Measurements from ENCODE around the gene CD200.
A peak's percentile ranks its signal among the peaks of the same experiment; 100 is the strongest.

The CD200 gene

DNA sequence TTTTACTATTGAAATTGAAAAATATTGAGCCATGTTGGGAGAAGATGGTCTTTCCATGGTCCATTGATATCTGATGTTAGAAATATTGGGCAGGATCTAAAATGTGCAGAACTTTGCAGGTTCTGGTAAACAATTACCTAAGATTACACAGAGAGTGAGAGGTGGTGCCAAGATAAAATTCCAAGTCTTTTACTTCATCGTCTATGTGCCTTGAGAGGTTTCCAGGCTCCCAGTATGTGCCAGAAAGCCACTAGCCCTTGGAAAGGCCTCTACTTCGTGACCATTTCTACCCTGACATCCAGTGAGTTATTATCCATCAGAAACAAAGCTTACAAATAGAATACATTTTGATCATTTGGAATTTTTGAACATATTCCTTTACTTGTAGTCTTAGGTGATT lies 27.6 kb downstream of the CD200 start:
- no peak for DNase-seq (ENCODE audit: low read depth)

DNA sequence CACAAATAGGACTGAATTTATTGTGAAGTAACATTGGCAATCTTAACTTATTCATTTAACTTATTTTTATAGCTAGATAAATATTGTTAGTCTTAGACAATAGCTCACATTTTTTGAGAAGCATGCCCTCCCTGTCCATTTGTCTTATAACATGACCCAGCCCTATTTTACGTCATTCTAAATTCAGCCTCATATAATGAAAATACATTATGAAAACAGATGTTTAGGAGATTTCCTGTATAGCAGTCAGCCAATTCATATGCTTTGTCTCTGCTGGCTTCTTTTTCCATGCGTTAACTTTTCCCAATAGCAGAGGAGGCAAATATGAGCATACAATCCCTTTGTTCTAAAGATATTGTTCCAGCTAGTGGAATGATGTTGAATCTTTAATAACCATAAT lies 29.3 kb downstream of the CD200 start:
- no peak for DNase-seq (ENCODE audit: low read depth)

DNA sequence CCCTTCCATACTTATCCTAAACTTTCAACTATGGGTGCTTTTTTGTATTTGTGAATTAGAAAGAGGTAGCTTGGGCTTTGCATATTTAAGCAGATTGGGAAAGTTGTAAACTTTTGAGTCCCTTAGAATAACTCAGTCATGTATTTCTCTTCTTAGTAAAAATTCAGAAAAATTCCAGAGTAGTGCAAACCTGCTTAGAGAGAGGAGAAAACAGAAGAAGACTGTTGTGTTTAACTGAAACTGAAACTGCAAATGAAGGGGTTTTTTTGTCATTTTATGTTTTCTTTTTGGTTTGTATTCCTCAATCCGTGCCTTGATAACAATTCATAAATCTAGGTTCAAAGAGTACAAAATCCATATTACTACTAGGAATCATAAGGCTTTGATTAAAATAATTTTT lies 31.3 kb downstream of the CD200 start:
- DNase-seq (ENCODE audit: low read depth) = no peak

DNA sequence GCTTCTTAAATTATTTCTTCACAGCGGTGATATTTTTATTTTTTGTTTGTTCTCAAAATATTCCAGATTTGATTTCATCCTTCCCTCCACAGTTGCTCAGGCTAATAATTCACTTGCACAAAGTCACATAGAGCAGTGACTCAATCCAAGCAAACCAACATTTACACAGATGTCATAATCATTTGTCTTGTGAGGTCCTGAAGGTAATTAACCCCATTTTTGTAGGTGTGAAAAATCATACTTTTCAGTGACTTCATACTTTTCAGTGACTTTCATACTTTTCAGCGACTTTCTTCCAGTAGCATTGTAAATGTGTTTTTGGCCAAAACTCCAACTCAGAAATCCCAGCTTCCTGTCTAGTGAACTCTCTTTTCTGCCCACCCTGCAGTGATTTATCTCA lies 32.1 kb downstream of the CD200 start:
- DNase-seq (ENCODE audit: low read depth) = no peak

DNA sequence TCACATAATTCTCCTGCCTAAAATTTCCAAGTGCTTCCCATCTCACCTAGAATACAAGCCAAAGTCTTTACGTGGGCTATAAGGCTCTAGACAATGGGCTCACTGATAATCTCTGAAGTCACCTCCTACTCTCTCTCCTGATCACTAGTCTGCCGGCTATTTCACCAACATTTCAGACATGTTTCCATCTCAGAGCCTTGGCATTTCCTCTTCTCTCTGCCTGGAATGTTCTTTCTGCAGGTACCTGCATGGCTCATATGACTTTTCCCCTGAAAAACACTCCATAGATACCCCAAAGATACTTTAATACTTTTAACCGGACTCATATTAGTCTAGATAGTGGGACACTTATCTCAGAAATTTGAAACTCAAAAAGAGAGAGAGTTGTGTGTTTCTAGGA lies 32.7 kb downstream of the CD200 start:
- no peak for DNase-seq (ENCODE audit: low read depth)

DNA sequence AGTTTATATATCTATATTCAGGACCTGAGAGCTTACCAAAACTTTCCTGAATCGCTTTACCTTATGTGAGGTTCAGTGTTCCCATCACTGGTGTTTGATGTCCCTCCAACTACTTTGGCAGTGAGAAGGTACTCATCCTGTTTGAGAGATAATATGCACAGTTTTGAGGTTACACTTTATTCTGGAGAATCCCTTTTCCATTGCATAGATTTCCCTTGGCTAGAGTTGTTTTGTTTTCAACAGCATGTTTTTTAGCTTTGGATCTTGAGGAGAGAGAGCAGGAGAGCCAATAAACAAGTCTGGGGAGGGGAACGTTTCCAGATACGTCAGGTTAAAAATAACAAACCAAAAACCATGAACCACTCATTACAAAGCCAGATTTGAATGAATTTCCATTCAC lies 33.6 kb downstream of the CD200 start:
- no peak for DNase-seq (ENCODE audit: low read depth)

DNA sequence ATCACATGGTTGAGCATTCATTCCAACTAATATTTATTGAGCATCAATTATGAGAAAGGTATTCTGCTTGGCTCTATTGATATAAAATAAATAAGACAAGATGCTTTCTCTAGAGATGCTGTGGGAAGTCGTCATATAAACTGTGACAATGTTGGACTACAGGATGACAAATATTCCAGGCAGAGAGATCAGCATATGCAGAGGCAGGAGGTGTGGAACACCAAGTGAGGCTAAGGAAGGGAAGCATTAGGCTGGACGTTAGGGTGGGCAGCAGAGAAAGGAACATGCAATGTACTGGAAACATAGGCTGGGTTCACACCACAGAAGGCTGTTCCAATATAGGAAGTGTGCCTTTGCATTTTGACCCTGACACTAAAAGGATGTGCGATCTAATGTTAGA lies 38.6 kb downstream of the CD200 start:
- no peak for DNase-seq (ENCODE audit: low read depth)

DNA sequence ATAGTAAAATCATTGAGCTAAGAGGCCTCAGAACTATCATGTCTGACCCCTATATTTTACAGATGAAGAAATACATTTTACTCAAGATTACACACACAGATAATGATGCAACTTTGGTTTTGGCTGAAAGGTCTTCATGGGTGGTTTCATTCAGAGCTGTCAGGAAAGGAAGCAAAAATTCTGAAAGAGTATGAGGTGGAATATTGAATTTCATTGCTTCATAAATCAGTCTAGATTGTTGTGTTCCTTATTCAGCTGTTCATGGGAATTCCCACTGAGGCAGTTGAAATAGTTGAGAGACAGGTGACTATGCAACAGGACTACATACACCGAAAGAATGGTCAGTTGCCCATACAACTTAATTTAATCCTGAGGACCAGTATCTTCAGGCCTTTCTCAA lies 39.4 kb downstream of the CD200 start:
- DNase-seq (ENCODE audit: low read depth) = peak; percentile 14

DNA sequence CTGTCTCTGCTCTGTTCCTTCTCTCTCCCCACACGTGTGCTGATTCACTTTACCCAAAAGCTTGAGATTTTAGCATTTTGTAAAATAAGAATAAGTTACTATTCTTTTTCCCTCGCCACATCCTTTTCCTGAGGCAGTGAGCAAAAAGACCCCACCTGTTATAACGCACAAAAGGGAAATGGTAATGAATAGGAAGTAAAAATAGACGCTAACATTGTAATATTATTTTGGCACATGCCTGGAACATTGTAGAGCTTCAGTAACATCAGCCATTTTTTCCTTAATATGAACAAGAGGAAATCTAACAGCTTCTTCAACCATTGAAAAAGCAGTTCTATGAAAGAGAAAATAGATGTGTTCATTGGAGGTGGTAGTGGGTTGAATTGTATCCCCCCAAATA lies 40.5 kb downstream of the CD200 start:
- no peak for DNase-seq (ENCODE audit: low read depth)

DNA sequence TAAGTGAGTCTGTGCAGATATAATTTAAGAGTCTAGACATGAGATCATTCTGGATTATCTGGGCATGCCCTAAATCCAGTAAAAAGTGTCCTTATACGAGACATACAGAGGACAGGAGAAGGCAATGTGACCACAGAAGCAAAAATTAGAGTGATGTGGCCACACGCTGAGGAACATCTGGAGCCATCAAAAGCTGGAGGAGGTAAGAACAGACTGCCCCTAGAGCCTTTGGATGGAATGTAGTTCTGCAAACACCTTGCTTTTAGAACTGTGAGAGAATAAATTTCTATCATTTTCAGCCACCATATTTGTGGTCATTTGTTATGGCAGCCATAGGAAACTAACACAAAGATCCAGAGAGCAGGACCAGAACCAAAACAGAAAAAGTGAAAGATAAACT lies 41.0 kb downstream of the CD200 start:
- DNase-seq (ENCODE audit: low read depth) = no peak

DNA sequence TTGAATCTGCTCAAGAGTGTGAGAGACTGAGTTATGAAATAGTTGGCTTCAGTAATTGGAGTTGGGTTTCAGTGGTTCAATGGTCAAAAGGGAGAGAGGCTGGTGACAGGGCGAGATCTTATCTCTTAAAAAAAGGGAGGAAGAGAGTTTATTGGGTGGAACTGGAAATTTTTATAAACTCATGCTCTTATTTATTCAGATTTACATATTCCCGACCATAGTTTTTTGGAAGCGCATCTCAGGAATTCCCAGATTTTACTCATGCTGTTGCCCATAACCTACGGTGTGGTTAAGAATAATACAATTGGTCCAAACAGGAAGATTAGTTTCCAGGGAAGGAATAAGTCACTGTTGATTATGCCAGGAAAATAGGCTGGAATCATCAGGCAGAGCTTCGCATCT lies 41.4 kb downstream of the CD200 start:
- no peak for DNase-seq (ENCODE audit: low read depth)

DNA sequence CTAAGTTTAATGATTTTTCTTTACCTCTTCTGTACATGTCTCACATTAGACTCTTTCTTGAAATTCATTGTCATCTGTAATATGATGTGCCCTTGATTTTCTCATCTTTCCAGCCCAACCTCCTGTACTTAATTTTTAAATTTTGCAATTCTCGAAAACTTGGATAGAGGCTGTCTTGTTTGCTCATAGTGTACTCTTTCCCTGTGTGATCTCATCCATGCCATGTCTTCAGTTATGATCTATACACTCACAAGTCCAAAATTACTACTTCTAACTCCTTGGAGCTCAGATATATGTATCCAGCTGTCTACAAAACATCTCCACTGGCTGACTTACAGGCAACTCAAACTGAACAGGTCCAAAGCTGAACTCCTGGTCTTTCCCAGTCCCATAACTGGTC lies 42.2 kb downstream of the CD200 start:
- peak; percentile 35 for DNase-seq (ENCODE audit: low read depth)

DNA sequence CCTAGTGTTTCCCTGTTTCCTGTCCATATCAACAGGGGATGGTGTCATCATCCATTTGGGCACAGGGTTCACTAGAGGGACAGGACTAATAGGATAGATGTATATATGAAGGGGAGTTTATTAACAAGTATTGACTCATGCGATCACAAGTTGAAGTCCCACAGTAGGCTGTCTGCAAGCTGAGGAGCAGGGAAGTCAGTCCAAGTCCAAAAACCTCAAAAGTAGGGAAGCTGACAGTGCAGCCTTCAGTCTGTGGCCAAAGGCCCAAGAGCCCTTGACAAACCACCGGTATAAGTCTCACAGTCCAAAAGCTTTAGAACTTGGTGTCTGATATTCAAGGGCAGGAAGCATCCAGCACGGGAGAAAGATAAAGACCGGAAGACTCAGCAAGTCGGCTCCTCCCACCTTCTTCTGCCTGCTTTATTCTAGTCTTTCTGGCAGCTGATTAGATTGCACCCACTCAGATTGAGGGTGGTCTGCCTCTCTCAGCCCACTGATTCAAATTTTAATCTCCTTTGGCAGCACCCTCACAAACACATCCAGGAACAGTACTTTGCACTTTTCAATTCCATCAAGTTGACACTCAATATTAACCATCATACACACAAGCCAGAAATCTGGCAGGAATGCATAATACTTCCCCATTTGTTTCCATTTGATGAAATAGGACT lies 43.4 kb downstream of the CD200 start:
- DNase-seq (ENCODE audit: low read depth) = no peak

DNA sequence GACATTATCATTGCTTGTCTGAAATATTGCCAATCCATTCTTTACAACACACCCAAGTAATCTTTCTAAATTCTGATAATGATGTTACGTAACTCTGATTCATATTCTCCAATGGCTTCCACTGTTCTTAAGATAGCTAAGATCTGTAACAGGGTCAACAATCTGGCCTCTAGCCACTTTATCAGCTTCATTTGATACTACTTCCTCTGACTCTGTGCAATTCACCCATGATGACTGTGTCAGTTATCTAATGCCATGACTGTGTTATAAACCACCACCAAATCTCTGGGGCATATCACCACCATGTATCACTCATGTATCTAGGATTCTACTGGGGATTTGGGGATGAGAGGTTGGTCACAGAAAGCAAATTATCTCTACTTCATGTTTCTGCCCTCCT lies 44.0 kb downstream of the CD200 start:
- no peak for DNase-seq (ENCODE audit: low read depth)

DNA sequence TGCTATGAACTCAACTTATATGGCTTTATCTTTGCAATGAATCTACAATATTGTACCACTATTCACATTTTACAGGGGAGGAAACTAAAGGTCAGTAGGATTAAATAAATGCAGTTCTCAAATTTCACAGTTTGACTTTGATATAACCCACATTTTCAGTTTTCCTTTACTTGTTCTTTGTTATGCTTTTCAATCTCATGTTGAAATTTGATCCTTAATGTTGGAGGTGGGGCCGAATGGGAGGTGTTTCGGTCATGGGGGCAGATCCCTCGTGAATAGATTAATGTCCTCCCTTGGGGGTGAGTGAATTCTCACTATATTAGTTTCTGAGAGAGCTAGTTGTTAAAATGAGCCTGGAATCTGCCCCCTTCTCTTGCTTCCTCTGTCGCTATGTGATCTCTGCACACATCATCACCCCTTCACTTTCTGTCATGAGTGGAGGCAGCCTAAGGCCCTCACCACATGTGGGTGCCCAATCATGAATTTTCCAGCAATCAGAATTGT lies 44.7 kb downstream of the CD200 start:
- DNase-seq (ENCODE audit: low read depth) = no peak

DNA sequence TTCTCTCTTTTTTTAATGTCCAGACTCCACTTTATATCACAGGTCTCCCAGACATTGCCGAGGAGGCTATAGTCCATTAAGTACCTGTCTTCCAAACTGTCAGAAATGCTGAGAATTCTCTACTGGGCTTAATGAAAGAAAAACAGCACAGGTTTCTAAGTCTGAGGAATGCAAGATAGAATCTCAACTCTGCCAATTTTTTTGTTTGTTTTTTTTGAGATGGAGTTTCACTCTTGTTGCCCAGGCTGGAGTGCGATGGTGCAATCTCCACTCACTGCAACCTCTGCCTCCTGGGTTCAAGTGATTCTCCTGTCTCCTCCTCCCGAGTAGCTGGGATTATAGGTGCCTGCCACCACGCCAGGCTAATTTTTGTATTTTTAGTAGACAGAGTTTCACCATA lies 45.4 kb downstream of the CD200 start:
- DNase-seq (ENCODE audit: low read depth) = peak; percentile 7

DNA sequence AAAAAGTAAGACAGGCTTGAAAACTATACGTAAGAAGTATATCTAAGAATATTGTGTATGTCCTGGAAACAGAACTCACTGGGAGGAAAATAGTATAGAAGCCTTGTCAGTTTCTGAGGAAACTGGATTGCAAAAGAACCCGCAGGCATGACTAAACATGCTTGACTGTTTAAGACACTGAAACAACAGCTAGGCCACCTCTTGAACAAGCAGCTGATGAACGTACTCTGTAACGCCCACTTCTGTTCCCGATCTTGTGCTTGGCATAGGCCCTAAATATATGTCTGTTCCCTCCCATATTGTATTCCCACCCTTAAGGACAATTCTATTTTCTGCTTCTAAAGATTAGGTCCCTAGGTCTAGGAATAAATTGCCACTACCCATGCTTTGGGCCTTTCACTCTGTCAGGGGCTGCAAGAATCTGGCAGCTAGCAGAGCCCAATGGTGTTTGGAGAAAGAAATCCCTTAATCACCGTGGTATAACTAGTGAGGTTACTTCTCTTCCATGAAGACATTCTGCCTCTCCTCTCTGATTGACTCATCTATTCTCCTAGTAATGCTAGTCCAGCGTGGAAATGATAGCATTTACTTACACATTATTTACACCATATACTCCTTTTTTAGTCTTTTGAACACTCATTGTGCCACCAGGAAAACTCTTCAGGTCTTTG lies 46.2 kb downstream of the CD200 start:
- DNase-seq (ENCODE audit: low read depth) = peak; percentile 61

DNA sequence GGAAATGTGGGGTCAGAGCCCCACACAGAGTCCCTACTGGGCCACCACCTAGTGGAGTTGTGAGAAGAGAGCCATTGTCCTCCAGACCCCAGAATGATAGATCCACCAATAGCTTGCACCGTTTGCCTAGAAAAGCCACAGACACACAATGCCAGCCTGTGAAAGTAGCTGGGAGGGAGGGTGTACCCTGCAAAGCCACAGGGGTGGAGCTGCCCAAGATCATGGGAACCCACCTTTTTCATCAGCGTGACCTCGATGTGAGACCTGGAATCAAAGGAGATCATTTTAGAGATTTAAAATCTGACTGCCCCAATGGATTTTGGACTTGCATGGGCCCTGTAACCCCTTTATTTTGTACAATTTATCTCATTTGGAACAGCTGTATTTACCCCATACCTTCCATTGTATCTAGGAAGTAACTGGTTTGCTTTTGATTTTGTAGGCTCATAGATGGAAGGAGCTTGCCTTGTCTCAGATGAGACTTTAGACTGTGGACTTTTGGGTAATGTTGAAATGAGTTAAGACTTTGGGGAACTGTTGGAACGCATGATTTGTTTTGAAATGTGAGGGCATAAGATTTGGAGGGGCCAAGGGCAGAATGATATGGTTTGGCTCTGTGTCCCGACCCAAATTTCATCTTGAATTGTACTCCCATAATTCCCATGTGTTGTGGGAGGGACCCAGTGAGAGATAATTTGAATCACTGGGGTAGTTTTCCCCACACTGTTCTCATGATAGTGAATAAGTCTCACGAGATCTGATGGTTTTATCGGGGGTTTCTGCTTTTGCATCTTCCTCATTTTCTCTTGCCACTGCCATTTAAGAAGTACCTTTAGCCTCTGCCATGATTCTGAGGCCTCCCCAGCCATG lies 49.0 kb downstream of the CD200 start:
- no peak for DNase-seq (ENCODE audit: low read depth)

DNA sequence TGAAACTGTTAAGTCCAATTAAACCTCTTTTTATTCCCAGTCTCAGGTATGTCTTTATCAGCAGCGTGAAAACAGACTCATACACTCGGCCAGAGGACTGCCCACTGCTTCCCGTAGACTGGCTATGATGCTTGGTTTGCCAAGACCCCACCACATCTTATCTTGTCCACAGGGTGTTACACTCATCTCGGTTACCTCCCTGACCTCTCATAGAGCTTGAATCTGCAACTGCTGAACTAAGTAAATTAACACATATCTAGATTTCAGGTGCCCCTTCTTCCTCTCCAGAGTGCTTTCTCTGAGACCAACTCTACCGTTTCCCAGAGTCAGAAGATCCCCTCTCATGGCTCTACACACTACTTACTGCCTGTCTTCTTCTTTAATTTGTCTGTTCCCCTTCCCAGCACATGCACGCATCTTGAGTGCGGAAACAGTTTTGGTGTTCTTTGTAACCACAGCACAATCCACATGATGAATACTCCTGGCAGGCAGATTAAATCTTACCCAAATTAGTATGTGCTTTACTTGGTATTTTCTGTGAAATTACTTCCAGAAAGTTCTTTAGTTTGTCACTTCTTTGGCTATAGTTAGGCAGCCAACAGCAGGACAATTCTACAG lies 49.7 kb downstream of the CD200 start:
- no peak for DNase-seq (ENCODE audit: low read depth)

DNA sequence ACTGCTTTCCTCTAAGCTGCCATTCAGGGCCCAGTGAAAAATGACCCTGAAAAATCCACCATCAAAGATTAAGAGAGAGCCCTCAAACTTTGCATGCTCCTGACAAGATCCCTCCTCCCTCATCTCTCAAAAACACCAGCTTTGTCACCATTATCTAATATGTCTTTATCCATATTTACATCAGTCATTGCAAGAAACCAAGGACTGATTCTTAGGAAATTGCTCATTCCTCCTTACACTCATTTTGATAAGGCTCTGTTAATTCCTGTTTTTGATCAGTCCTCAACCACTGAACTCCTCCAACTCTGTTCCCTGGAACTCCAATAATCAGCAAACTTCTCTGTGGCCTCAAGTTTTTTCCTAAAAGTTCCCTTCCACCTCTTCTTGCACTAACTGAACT lies 51.8 kb downstream of the CD200 start:
- no peak for DNase-seq (ENCODE audit: low read depth)

DNA sequence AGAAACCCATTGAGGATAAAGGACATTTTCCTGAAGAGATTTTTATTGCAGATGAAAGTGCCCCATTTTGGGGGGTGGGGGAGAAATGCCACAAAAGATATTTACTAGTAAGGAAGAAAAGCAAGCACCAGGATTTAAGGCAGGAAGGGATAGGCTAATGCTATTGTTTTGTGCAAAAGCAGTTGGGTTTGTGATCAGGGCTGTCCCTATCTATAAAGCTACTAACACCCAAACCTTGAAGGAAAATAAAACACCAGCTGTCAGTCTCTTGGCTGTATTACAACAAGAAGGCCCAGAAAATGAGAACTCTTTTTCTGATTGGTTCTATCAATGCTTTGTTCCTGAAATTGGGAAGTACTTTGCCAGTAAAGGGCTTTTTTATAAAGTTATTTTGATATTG lies 56.0 kb downstream of the CD200 start:
- no peak for DNase-seq (ENCODE audit: low read depth)

DNA sequence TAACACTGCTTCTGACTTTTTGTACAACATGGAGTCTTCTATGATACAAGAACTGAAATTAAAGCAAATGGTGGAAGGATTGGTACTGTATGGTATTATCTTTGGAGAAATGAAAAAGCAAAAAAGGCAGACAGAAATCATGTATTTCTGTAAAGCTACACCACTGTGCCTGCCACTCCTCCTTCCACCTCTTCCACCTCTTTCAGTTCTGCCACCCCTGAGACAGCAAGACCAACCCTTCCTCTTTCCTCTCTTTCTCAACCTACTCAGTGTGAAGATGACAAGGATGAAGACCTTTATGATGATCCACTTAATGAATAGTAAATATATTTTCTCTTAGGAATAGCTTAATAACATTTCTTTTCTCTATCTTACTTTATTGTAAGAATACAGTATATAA lies 57.0 kb downstream of the CD200 start:
- DNase-seq (ENCODE audit: low read depth) = no peak

Measured in fibroblast of gingiva (primary cell).